HG02970 (cell line): Measurements from ENCODE around the gene PRAC1.

Source experiments
- ATAC-seq: cut with Tn5 transposase; IDR thresholded peaks from one replicate; pipeline ENCODE4 v1.9.1; 2021; ENCODE audit warnings: mild to moderate bottlenecking, moderate library complexity, moderate number of reproducible peaks; ENCODE audit not compliant: unreplicated experiment, low FRiP score

PRAC1 gene

GRCh38 chr17:48715496-48716399 is 6.6 kb downstream of the PRAC1 start:
- ATAC-seq, result no peak

GRCh38 chr17:48711128-48711527 is 11.2 kb downstream of the PRAC1 start:
- no peak for ATAC-seq

GRCh38 chr17:48704361-48705248 is 17.7 kb downstream of the PRAC1 start:
- no peak for ATAC-seq

- no peak for ATAC-seq
Observed at GRCh38 chr17:48701864-48702532, 20.3 kb downstream of the PRAC1 start.

GRCh38 chr17:48693178-48693577 is 29.1 kb downstream of the PRAC1 start:
- no peak for ATAC-seq

GRCh38 chr17:48692049-48692448 is 30.3 kb downstream of the PRAC1 start:
- no peak for ATAC-seq

- ATAC-seq, result no peak
Observed at GRCh38 chr17:48690655-48691054, 31.7 kb downstream of the PRAC1 start.

- ATAC-seq, result no peak
Observed at GRCh38 chr17:48681609-48682008, 40.7 kb downstream of the PRAC1 start.

GRCh38 chr17:48679385-48680096 is 42.8 kb downstream of the PRAC1 start:
- no peak for ATAC-seq

GRCh38 chr17:48678141-48678971 is 44.0 kb downstream of the PRAC1 start:
- no peak for ATAC-seq

GRCh38 chr17:48676963-48677558 is 45.3 kb downstream of the PRAC1 start:
- no peak for ATAC-seq

GRCh38 chr17:48672340-48672739 is 50.0 kb downstream of the PRAC1 start:
- no peak for ATAC-seq
